Naive B cell (primary cell): Measurements from ENCODE around the gene WNT3. TPM values are rescaled to one million over a fixed set of nuclear protein-coding genes. Genes with fewer than 3 reads are reported as not detected.
A peak's percentile ranks its signal among the peaks of the same experiment; 100 is the strongest.

ENCODE experiments used
- ATAC-seq, 2 donors: fragments of 150-1000 bp; cut with Tn5 transposase; 2 replicates each; pipeline ENCODE4 v1.10.0; 2021; ENCODE audit warnings: low read depth in 2 of 2, mild to moderate bottlenecking in 2 of 2, moderate library complexity in 2 of 2
- DNase-seq: peaks from one replicate; pipeline ENCODE4 v3.0.0; 2022
- H3K27ac Mint-ChIP-seq, 6 donors: one replicate each; pipeline ENCODE4 v1.8.0; 2020 to 2022; ENCODE audit warnings: mild to moderate bottlenecking in 6 of 6, mixed read lengths in 6 of 6, moderate library complexity in 5 of 6, inconsistent platforms in 2 of 6
- H3K27me3 Mint-ChIP-seq, 3 donors: one replicate each; pipeline ENCODE4 v1.8.0; 2021 to 2022; ENCODE audit warnings: mixed read lengths in 3 of 3, mild to moderate bottlenecking in 1 of 3
- H3K36me3 Mint-ChIP-seq, 2 donors: one replicate each; pipeline ENCODE4 v1.8.0; 2020 to 2022; ENCODE audit warnings: mixed read lengths in 2 of 2, inconsistent platforms in 1 of 2, mild to moderate bottlenecking in 1 of 2
- H3K4me1 Mint-ChIP-seq, 3 donors: one replicate each; pipeline ENCODE4 v1.8.0; 2020 to 2022; ENCODE audit warnings: mixed read lengths in 3 of 3, inconsistent platforms in 1 of 3, mild to moderate bottlenecking in 1 of 3, moderate library complexity in 1 of 3
- H3K4me3 Mint-ChIP-seq, 8 donors: one replicate each; pipeline ENCODE4 v1.8.0; 2020 to 2022; ENCODE audit warnings: mild to moderate bottlenecking in 8 of 8, mixed read lengths in 8 of 8, moderate library complexity in 8 of 8, inconsistent platforms in 2 of 8
- H3K9me3 Mint-ChIP-seq, 7 donors: one replicate each; pipeline ENCODE4 v1.8.0; 2020 to 2022; ENCODE audit warnings: mixed read lengths in 7 of 7, mild to moderate bottlenecking in 5 of 7, inconsistent platforms in 2 of 7, moderate library complexity in 1 of 7
- polyA plus RNA-seq, 6 donors: library from polyadenylated mRNA; unstranded; fragments of 300-500 nt; fragmentation: Illumina TruSeq; gene quantifications; one replicate each; pipeline ENCODE4 v1.2.3, GENCODE V29; 2021; ENCODE audit warnings: low read depth in 6 of 6

WNT3 gene
- polyA plus RNA-seq, 6 donors from 2014 or later = 0.06 to 0.73 (median 0.17) TPM; not detected in 2

DNA sequence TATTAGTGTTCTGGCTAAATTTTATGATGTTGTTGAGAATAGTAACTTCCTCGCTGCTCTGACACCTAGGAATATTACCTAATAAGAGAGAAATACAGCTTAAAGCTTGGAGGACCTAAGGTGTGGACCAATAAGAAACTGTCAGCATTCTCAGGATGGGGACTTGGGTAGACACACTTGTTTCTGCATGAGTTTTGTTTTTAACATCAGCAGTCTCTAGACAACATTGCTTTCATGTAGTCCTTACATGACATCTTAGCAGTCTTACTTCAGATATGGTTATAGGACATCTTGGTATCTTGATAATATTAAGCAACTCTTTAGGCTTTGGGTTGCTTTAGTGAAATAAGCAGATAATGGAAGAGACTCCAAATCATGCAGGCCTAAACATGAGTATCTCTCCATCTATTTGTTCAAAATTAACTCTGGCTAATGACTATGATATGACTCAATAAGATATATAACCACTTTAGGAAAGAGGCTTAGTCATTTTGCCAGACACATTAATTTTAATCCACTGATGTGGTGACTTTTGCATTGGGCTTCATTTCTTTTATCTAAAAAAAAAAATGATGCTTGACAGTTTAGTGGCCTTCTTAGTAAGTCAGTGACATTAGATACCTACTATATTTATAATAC lies 84.5 kb downstream of the WNT3 start:
- peak overlapping the region in 3 of 6 donors; percentile 9 to 33 (median 15) for H3K27ac Mint-ChIP-seq
- H3K9me3 Mint-ChIP-seq = no peaks in the 10 kb centered on the region
- H3K27me3 Mint-ChIP-seq = no peaks in the 10 kb centered on the region
- H3K4me3 Mint-ChIP-seq = no peak overlapping the region
- H3K4me1 Mint-ChIP-seq = peaks cover 30 to 42% (median 34%) of the 10 kb centered on the region in 3 donors
- DNase-seq (no peak), ATAC-seq (no peak)
- H3K36me3 Mint-ChIP-seq = peaks cover 0 to 7% of the 10 kb centered on the region in 2 donors

DNA sequence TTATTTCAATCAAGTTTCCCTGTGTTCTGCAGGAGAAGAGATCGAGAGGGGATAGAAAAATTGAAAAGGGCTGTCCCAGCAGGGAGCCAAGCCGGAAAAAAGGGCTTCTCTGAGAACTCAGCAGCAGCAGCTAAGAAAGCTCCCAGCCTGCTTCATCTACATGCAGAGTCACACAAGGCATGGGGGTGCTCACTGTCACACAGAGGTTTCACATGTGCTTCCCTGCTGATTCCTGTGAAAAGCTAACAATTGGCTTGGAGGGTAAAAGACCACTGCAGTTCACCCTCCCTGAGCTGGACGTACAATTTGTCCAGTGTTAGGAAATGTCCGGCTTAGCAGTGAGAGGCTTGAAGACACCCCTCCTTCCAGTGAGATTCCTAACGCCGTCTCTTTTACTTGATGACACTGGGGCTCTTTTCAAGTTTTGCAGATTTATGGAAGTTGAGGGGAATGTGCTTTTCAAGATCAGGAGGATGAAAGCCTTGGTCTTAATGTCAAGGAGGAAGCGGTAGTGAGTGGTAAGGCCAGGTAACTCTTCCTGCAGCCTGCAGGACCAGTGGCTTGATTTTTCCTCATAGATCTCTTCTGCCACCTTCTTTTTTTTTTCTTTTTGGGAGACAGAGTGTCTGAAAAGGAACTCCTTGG lies 85.6 kb downstream of the WNT3 start:
- H3K4me1 Mint-ChIP-seq = peaks cover 30 to 36% (median 31%) of the 10 kb centered on the region in 3 donors
- peak overlapping the region in 1 of 6 donors; percentile 16 for H3K27ac Mint-ChIP-seq
- peak overlapping the region in 2 of 8 donors; percentile 2 to 35 for H3K4me3 Mint-ChIP-seq
- no peak for DNase-seq
- no peak for ATAC-seq
- peaks cover 0 to 11% of the 10 kb centered on the region in 2 donors for H3K36me3 Mint-ChIP-seq
- no peaks in the 10 kb centered on the region for H3K27me3 Mint-ChIP-seq
- H3K9me3 Mint-ChIP-seq = no peaks in the 10 kb centered on the region

DNA sequence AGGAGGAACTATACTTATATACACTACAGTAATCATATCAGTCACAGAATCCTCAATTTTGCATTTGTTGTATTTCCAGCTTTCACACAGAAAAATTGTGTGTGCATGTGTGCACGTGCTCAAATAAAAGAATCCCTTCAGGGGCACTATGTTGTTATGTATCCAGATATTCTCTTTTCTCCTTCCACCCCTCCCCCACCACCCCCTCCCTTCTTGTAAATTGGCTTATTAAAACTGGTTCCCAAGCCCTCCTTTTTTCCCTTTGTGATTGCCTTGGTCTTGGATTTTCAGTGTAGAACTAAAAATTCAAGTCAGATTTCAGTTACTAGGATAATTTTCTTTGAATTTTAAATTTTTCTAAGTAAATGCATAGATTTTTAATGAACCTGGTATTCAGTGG lies 86.3 kb downstream of the WNT3 start:
- Mint-ChIP-seq H3K27ac (no peak overlapping the region), H3K4me3 (no peak overlapping the region), H3K4me1 (peaks cover 23 to 29% (median 24%) of the 10 kb centered on the region in 3 donors), H3K9me3 (no peaks in the 10 kb centered on the region), H3K36me3 (peaks cover 0 to 18% of the 10 kb centered on the region in 2 donors), H3K27me3 (no peaks in the 10 kb centered on the region)
- ATAC-seq (no peak), DNase-seq (no peak)

- Mint-ChIP-seq H3K9me3 (no peaks in the 10 kb centered on the region), H3K4me3 (no peak overlapping the region), H3K27ac (no peak overlapping the region), H3K4me1 (peaks cover 9 to 15% (median 10%) of the 10 kb centered on the region in 3 donors), H3K36me3 (peaks cover 0 to 26% of the 10 kb centered on the region in 2 donors), H3K27me3 (no peaks in the 10 kb centered on the region)
- no peak for DNase-seq
- ATAC-seq = no peak
These were observed 87.8 kb downstream of the WNT3 start for GRCh38 chr17:46730679-46731078.

DNA sequence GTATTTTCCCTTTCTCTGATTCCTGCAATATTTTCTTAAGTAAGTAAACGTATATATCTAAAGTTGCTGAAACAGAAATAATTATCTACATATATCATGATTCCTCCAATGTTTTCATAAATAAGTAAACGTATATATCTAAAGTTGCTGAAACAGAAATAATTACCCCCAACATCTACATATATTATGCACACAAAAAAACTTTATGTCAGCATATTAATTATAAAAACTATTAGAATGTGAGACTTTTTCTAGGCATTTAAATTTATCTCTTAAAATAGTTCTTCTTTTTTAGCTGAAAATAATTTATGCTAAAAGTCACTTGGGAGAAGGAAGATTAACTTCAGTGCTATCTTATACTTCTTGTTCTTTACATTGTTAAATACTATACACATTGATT lies 88.5 kb downstream of the WNT3 start:
- H3K9me3 Mint-ChIP-seq = no peaks in the 10 kb centered on the region
- H3K27me3 Mint-ChIP-seq = no peaks in the 10 kb centered on the region
- ATAC-seq (no peak), DNase-seq (no peak)
- no peak overlapping the region for H3K4me3 Mint-ChIP-seq
- H3K36me3 Mint-ChIP-seq = peaks cover 0 to 26% of the 10 kb centered on the region in 2 donors
- no peak overlapping the region for H3K27ac Mint-ChIP-seq
- H3K4me1 Mint-ChIP-seq = peaks cover 5 to 9% (median 9%) of the 10 kb centered on the region in 3 donors

- no peaks in the 10 kb centered on the region for H3K27me3 Mint-ChIP-seq
- H3K36me3 Mint-ChIP-seq = peaks cover 0 to 26% of the 10 kb centered on the region in 2 donors
- peaks cover 0 to 1% (median 0%) of the 10 kb centered on the region in 7 donors for H3K9me3 Mint-ChIP-seq
- H3K27ac Mint-ChIP-seq = peak overlapping the region in 2 of 6 donors; percentile 61 to 65
- H3K4me3 Mint-ChIP-seq = no peak overlapping the region
- DNase-seq (no peak), ATAC-seq (no peak)
- peaks cover 17 to 22% (median 20%) of the 10 kb centered on the region in 3 donors for H3K4me1 Mint-ChIP-seq
These were observed 90.7 kb downstream of the WNT3 start for GRCh38 chr17:46727572-46728348.

DNA sequence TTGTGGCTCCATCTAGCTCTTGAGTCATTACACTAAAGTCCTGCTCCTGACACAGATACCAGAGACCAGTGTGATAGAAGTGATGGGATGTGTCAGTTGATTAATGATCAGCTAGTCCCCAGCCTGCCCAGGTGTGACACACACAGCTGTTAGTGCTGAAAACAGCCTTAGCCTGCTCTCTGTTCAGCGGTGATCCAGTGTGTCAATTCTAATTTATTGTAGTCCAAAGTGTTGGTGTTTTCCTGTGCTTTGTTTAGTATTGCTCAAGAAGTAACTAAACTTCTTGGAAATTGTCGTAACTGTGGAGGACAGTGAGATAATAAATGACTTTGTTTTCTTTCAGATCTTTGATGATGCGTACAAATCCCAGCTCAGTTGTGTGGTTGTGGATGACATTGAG lies 92.3 kb downstream of the WNT3 start:
- Mint-ChIP-seq H3K9me3 (peaks cover 0 to 1% (median 0%) of the 10 kb centered on the region in 7 donors), H3K27ac (peak overlapping the region in 3 of 6 donors; percentile 21 to 52 (median 26)), H3K36me3 (peaks cover 0 to 26% of the 10 kb centered on the region in 2 donors), H3K4me1 (peaks cover 22 to 31% (median 29%) of the 10 kb centered on the region in 3 donors), H3K27me3 (no peaks in the 10 kb centered on the region), H3K4me3 (no peak overlapping the region)
- DNase-seq (no peak), ATAC-seq (no peak)

DNA sequence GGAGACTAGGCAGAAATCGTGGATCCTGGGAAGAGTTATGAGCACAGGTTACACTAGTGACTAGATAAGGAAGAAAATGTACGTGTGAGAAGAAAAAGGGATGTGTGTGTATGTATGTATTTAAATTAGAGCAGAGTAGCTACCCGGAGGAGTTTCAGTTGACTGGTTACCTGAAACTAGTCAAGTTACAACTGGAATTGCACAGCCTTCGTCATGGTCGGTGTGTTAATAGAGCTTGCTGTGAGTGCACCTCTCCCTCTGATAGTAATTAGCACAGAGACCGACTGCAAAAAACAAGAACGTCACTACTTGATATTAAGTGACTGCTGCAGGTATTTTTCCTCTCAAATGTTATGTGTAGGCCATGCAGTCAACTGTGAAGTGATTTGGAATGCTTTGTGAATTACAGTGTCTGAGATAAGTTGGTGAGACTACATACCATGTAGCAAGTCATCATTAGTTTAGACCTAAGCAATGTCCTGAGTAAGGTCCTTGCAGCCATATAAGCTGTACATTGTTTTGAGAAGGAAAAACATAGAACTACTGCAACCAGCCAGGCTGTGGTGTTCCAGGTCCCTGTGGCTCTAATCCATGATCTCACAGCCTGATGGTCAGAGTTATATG lies 95.7 kb downstream of the WNT3 start:
- peaks cover 24 to 34% (median 31%) of the 10 kb centered on the region in 3 donors for H3K4me1 Mint-ChIP-seq
- H3K27me3 Mint-ChIP-seq = no peaks in the 10 kb centered on the region
- H3K36me3 Mint-ChIP-seq = peaks cover 0 to 14% of the 10 kb centered on the region in 2 donors
- H3K27ac Mint-ChIP-seq = peak overlapping the region in 3 of 6 donors; percentile 6 to 84 (median 60)
- DNase-seq (no peak), ATAC-seq (no peak)
- H3K4me3 Mint-ChIP-seq = peak overlapping the region in 1 of 8 donors; percentile 71
- H3K9me3 Mint-ChIP-seq = peaks cover 0 to 1% (median 0%) of the 10 kb centered on the region in 7 donors

- Mint-ChIP-seq H3K4me1 (peaks cover 24 to 34% (median 31%) of the 10 kb centered on the region in 3 donors), H3K27ac (peak overlapping the region in 1 of 6 donors; percentile 47), H3K36me3 (peaks cover 0 to 7% of the 10 kb centered on the region in 2 donors), H3K4me3 (no peak overlapping the region), H3K27me3 (no peaks in the 10 kb centered on the region), H3K9me3 (peaks cover 0 to 1% (median 0%) of the 10 kb centered on the region in 7 donors)
- ATAC-seq (no peak), DNase-seq (no peak)
These were observed 98.1 kb downstream of the WNT3 start for GRCh38 chr17:46720408-46720807.

DNA sequence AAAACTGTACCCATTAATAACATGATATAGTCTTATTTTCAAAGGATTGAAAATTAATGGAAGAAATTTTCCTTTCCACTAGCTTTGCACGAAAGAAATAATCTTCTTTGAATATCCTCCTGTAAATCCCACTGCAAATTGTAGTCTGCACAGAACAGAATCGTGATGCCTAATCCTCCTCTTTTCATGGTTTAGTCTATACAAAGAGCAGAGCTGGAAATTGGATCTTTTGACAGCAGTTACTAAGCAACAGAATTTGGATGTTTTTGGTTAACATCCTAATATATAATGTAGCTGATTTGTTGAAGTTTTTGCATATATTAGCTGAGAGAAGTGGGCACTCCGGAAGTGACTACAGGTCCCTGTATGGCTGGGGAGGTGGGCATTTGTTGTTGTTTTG lies 98.6 kb downstream of the WNT3 start:
- Mint-ChIP-seq H3K36me3 (peaks cover 0 to 7% of the 10 kb centered on the region in 2 donors), H3K9me3 (peaks cover 0 to 1% (median 0%) of the 10 kb centered on the region in 7 donors), H3K4me3 (no peak overlapping the region), H3K27ac (peak overlapping the region in 1 of 6 donors; percentile 56), H3K4me1 (peaks cover 24 to 34% (median 31%) of the 10 kb centered on the region in 3 donors), H3K27me3 (no peaks in the 10 kb centered on the region)
- no peak for DNase-seq
- ATAC-seq = no peak

GRCh38 chr17:46717999-46718398 lies 100.5 kb downstream of the WNT3 start:
- Mint-ChIP-seq H3K4me1 (peaks cover 16 to 20% (median 18%) of the 10 kb centered on the region in 3 donors), H3K27me3 (no peaks in the 10 kb centered on the region), H3K9me3 (no peaks in the 10 kb centered on the region), H3K4me3 (no peak overlapping the region), H3K27ac (peak overlapping the region in 1 of 6 donors; percentile 24), H3K36me3 (peaks cover 11 to 12% of the 10 kb centered on the region in 2 donors)
- DNase-seq = no peak
- ATAC-seq = no peak
